Liver (tissue), 9 donors: ENCODE results near the gene NUAK1. TPM values are rescaled to one million over a fixed set of nuclear protein-coding genes. Genes with fewer than 3 reads are reported as not detected.

Experiments
- DNase-seq: peaks from one replicate; pipeline ENCODE4 v3.0.0-alpha.2; 2017; ENCODE audit warnings: low spot score
- H3K27ac ChIP-seq, 2 donors: one replicate each; pipeline ENCODE4 v1.7.0; 2013; ENCODE audit warnings: inconsistent platforms in 2 of 2, low read length in 2 of 2, control low read depth in 1 of 2, low read depth in 1 of 2, mild to moderate bottlenecking in 1 of 2
- H3K27me3 ChIP-seq, 4 donors: one replicate each; pipeline versions ENCODE4 v1.6.1 to v1.7.0; 2013; ENCODE audit warnings: low read length in 3 of 4, inconsistent platforms in 1 of 4, mild to moderate bottlenecking in 1 of 4, moderate library complexity in 1 of 4; ENCODE audit not compliant: control insufficient read depth in 4 of 4, insufficient read depth in 4 of 4
- H3K36me3 ChIP-seq, 4 donors: one replicate each; pipeline versions ENCODE4 v1.6.1 to v1.7.0; 2013; ENCODE audit warnings: low read length in 3 of 4, mild to moderate bottlenecking in 3 of 4, low read depth in 1 of 4, moderate library complexity in 1 of 4; ENCODE audit not compliant: control insufficient read depth in 4 of 4, insufficient read depth in 3 of 4
- H3K4me1 ChIP-seq, 4 donors: one replicate each; pipeline versions ENCODE4 v1.6.1 to v1.7.0; 2013; ENCODE audit warnings: low read length in 3 of 4, mild to moderate bottlenecking in 3 of 4, moderate library complexity in 1 of 4; ENCODE audit not compliant: control insufficient read depth in 4 of 4, insufficient read depth in 4 of 4
- H3K4me3 ChIP-seq, 3 donors: one replicate each; pipeline versions ENCODE4 v1.6.1 to v1.7.0; 2013; ENCODE audit warnings: low read length in 3 of 3, control low read depth in 1 of 3, low read depth in 1 of 3, mild to moderate bottlenecking in 1 of 3
- H3K9ac ChIP-seq, 2 donors: one replicate each; pipeline ENCODE4 v1.7.0; 2013; ENCODE audit warnings: low read length in 2 of 2, mild to moderate bottlenecking in 2 of 2, moderate library complexity in 2 of 2, control low read depth in 1 of 2, low read depth in 1 of 2
- H3K9me3 ChIP-seq, 4 donors: one replicate each; pipeline versions ENCODE4 v1.6.1 to v1.7.0; 2013; ENCODE audit warnings: low read length in 3 of 4; ENCODE audit not compliant: control insufficient read depth in 4 of 4
- EGR1 ChIP-seq, 2 donors: IDR thresholded peaks; 2 replicates each; pipeline ENCODE4 v1.6.1; 2016 to 2018; ENCODE audit warnings: antibody characterized with exemption in 2 of 2, low read depth in 2 of 2
- FOXA1 ChIP-seq: IDR thresholded peaks from 2 replicates; pipeline ENCODE4 v1.6.1; 2016; ENCODE audit warnings: antibody characterized with exemption
- GABPA ChIP-seq, 2 donors: IDR thresholded peaks in 1 of 2; conservative IDR thresholded peaks in 1 of 2; 2 replicates each; pipeline ENCODE4 v1.6.1; 2016; ENCODE audit warnings: antibody characterized with exemption in 2 of 2, mild to moderate bottlenecking in 1 of 2, moderate library complexity in 1 of 2
- HNF4G ChIP-seq: IDR thresholded peaks from 2 replicates; pipeline ENCODE4 v1.6.1; 2016; ENCODE audit warnings: antibody characterized with exemption
- JUND ChIP-seq, 2 donors: IDR thresholded peaks; 2 replicates each; pipeline ENCODE4 v1.6.1; 2016; ENCODE audit warnings: antibody characterized with exemption in 2 of 2
- NR2F2 ChIP-seq: IDR thresholded peaks from 2 replicates; pipeline ENCODE4 v1.6.1; 2016; ENCODE audit warnings: antibody characterized with exemption
- REST ChIP-seq: IDR thresholded peaks from 2 replicates; pipeline ENCODE4 v1.6.1; 2016; ENCODE audit warnings: antibody characterized with exemption, mild to moderate bottlenecking
- RXRA ChIP-seq, 2 donors: IDR thresholded peaks; 2 replicates each; pipeline ENCODE4 v1.6.1; 2017 to 2018; ENCODE audit warnings: antibody characterized with exemption in 2 of 2, mild to moderate bottlenecking in 1 of 2
- SP1 ChIP-seq: IDR thresholded peaks from 2 replicates; pipeline ENCODE4 v1.6.1; 2018; ENCODE audit warnings: antibody characterized with exemption, mild to moderate bottlenecking
- TAF1 ChIP-seq: conservative IDR thresholded peaks from 2 replicates; pipeline ENCODE4 v1.6.1; 2016; ENCODE audit warnings: antibody characterized with exemption, mild to moderate bottlenecking
- YY1 ChIP-seq: IDR thresholded peaks from 2 replicates; pipeline ENCODE4 v1.6.1; 2016; ENCODE audit warnings: antibody characterized with exemption, mild to moderate bottlenecking
- ZBTB33 ChIP-seq: IDR thresholded peaks from 2 replicates; pipeline ENCODE4 v1.6.1; 2016; ENCODE audit warnings: antibody characterized with exemption
- WGBS: extraction: QIAGEN DNeasy Blood & Tissue Kit; methylation state at CpG from one replicate; pipeline ENCODE4 v1.1.7; 2013; 5-methylcytosine and 5-hydroxymethylcytosine counted together
- polyA plus RNA-seq, 2 donors: library from polyadenylated mRNA; stranded (reverse) in 1 of 2; unstranded in 1 of 2; fragments of 200-250 nt in 1 of 2; fragments of >200 nt in 1 of 2; fragmentation: Nextera tagmentation in 1 of 2; extraction: Ambion mirVana in 1 of 2; gene quantifications; one replicate each; pipeline versions ENCODE4 v1.2.1 to v1.2.3, GENCODE V29; 2013 to 2015
- total RNA-seq, 2 donors: library from RNA; depleted of rRNA; stranded (reverse); fragments of >200 nt; gene quantifications; one replicate each; pipeline ENCODE4 v1.2.3, GENCODE V29; 2014
- TF ChIP-seq, protein P1 (sequence below): IDR thresholded peaks from 2 replicates; pipeline ENCODE4 v1.6.1; 2016; ENCODE audit warnings: antibody characterized with exemption
- TF ChIP-seq, protein P2 (sequence below): fragments of 150-350 bp; IDR thresholded peaks from 2 replicates; pipeline ENCODE4 v1.5.1; 2017; ENCODE audit warnings: improper control_type of control experiment, low read depth, low read length; ENCODE audit not compliant: missing input control
- donor health status: healthy.
- donor health status: healthy.
- donor health status: healthy.
- donor health status: healthy.
- donor health status: healthy.

Gene NUAK1
- total and polyA plus RNA-seq, 4 donors, result 2.5 to 9.3 (median 3.9) TPM

DNA sequence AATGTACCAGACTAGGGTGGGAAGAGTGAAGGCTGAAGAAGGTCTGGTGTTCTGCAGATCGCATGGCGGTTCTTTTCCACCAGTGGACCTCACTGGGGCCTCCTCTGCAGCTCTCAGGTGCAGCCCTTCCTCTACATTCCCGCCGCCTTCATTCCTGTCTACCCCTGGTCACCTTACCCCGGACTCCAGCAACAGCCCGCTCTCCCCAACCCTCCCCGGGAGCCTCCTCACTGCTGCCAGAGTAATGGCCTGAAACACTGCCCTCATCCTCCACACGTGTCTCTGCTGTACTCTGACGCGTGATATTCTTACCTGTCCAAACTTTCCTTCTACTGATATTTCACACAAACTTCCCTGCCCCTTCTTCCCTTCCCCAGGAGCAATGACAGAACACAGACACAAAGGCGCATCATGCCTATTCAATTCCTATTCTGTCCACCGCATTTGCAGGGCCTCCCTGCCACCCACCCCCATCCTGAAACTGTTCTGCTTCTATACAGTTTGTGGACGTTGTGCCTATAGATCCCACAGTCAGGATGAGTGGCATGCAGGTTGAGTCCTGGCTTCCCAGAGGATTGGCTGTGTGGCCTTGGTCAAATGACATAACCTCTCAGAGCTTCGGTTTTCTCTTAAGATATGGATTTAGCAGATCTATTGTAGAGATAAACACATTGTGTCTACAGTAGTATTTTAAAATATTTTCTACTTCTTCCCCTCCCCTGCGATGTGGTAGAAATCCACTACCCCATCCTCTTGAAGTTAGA, 1.7 kb upstream of the NUAK1 start:
- Histone ChIP-seq H3K4me1 (peaks cover 0 to 66% (median 50%) of the 10 kb centered on the region in 4 donors), H3K36me3 (no peaks in the 10 kb centered on the region), H3K27ac (peak overlapping the region; percentile 95 to 100), H3K9me3 (no peaks in the 10 kb centered on the region), H3K9ac (peak overlapping the region; percentile 73 to 92), H3K27me3 (no peaks in the 10 kb centered on the region), H3K4me3 (peak overlapping the region; percentile 79 to 90 (median 87))
- TF ChIP-seq EGR1 (IDR thresholded peaks at IDR 0.05; ENCODE audit: low read depth in 2 of 2) (no peak), ZBTB33 (no peak), RXRA (IDR thresholded peaks at IDR 0.05) (peak in 1 of 2 donors; percentile 31), YY1 (peak; percentile 47), REST (peak; percentile 14), TAF1 (no peak)
- TF ChIP-seq, protein P1, sequence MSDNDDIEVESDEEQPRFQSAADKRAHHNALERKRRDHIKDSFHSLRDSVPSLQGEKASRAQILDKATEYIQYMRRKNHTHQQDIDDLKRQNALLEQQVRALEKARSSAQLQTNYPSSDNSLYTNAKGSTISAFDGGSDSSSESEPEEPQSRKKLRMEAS, result no peak
- no peak for DNase-seq
- 37% methylated on average over 15 of the region's 15 CpGs for WGBS

DNA sequence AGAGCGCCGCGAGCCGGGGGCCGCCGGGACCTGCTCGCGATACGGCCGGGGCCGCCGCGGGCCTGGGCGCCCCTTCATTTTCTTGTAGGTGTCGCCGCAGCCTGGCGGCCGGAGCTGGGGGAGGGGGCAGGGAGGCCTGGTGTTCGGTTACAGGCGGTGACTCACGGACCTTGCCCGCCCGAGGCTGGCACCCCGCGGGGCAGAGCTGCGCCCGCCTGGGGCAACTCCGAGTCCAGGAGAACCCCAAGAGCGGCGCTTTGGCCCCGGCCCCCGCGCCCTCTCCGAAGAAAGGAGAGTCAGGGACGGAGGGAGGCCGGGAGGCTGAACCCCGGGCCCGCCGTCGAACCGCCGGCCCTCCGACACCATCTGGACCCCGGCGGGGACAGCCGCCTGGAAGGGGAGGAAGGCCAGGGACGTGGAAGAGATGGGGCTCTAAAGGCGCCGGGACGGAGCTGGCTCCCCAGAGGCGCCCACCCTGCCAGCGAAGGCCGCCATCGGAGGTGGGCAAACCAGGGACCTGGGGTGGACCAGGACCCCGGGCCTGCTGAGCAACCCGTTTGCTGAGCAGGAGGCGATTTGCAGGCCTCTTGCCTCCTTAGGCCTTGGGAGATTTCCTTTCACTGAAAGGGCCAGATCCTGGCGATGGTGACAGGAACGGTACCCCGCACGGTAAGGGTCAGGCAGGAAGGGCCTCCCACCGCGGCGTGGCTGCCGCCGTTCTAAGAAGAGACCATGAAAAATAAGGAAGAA, 843 bp upstream of the NUAK1 start:
- Histone ChIP-seq H3K36me3 (no peaks in the 10 kb centered on the region), H3K27ac (peak overlapping the region; percentile 95 to 100), H3K9me3 (no peaks in the 10 kb centered on the region), H3K27me3 (no peaks in the 10 kb centered on the region), H3K4me1 (peaks cover 0 to 66% (median 52%) of the 10 kb centered on the region in 4 donors), H3K4me3 (peak overlapping the region; percentile 79 to 90 (median 87)), H3K9ac (peak overlapping the region; percentile 73 to 92)
- 2% methylated on average over 66 of the region's 66 CpGs for WGBS
- DNase-seq, result peak; percentile 56
- TF ChIP-seq FOXA1 (no peak), RXRA (IDR thresholded peaks at IDR 0.05) (no peak), GABPA (IDR thresholded peaks at IDR 0.05 in 1 of 2, conservative IDR thresholded peaks at IDR 0.05 in 1 of 2) (no peak), TAF1 (no peak), YY1 (peak; percentile 30), NR2F2 (no peak), HNF4G (no peak), ZBTB33 (no peak), SP1 (peak; percentile 8), JUND (IDR thresholded peaks at IDR 0.05) (peak; percentile 57 to 64), EGR1 (IDR thresholded peaks at IDR 0.05; ENCODE audit: low read depth in 2 of 2) (no peak), REST (peak; percentile 11)
- TF ChIP-seq, protein P1, result no peak
- TF ChIP-seq, protein P2, sequence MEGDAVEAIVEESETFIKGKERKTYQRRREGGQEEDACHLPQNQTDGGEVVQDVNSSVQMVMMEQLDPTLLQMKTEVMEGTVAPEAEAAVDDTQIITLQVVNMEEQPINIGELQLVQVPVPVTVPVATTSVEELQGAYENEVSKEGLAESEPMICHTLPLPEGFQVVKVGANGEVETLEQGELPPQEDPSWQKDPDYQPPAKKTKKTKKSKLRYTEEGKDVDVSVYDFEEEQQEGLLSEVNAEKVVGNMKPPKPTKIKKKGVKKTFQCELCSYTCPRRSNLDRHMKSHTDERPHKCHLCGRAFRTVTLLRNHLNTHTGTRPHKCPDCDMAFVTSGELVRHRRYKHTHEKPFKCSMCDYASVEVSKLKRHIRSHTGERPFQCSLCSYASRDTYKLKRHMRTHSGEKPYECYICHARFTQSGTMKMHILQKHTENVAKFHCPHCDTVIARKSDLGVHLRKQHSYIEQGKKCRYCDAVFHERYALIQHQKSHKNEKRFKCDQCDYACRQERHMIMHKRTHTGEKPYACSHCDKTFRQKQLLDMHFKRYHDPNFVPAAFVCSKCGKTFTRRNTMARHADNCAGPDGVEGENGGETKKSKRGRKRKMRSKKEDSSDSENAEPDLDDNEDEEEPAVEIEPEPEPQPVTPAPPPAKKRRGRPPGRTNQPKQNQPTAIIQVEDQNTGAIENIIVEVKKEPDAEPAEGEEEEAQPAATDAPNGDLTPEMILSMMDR, result no peak
